ENCODE data around the gene HDAC11.

DNA sequence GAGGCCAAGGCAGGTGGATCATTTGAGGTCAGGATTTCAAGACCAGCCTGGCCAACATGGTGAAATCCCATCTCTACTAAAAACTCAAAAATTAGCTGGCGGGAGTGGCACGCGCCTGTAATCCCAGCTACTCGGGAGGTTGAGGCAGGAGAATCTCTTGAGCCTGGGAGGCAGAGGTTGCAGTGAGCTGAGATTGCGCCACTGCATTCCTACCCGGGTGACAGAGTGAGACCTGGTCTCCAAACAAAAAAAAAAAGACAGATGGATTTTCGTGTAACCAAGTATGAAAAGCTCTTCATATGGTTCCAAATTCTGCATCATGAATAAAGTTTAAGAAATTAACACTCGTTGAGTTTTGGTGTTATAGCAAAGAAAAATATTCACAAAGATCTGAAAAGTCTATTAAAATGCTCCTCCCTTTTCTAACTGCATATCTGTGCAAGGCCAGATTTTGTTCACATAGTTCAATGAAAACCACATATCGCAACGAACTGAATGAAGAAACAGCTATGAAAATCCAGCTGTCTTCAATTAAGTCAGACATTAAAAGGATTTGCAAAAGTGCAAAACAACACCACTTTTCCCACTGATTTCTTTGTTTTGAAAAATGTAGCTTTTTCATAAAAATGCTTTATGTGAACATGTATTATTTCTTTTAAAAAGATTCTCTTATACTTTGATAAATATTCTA, 45.0 kb downstream of the HDAC11 start:
- TF ChIP-seq, protein P1, sequence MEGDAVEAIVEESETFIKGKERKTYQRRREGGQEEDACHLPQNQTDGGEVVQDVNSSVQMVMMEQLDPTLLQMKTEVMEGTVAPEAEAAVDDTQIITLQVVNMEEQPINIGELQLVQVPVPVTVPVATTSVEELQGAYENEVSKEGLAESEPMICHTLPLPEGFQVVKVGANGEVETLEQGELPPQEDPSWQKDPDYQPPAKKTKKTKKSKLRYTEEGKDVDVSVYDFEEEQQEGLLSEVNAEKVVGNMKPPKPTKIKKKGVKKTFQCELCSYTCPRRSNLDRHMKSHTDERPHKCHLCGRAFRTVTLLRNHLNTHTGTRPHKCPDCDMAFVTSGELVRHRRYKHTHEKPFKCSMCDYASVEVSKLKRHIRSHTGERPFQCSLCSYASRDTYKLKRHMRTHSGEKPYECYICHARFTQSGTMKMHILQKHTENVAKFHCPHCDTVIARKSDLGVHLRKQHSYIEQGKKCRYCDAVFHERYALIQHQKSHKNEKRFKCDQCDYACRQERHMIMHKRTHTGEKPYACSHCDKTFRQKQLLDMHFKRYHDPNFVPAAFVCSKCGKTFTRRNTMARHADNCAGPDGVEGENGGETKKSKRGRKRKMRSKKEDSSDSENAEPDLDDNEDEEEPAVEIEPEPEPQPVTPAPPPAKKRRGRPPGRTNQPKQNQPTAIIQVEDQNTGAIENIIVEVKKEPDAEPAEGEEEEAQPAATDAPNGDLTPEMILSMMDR (conservative IDR thresholded peaks at IDR 0.05): no peak
- no peak for TF ChIP-seq ZFX (IDR thresholded peaks at IDR 0.05)
